ENCODE results near the gene SLFN11.
A peak's percentile ranks its signal among the peaks of the same experiment; 100 is the strongest.
"Not testable (repeated sequence)": the region's sequence is repeated elsewhere in the genome, so short reads cannot be mapped to it uniquely, and the experiment has no call there.

Gene SLFN11

DNA sequence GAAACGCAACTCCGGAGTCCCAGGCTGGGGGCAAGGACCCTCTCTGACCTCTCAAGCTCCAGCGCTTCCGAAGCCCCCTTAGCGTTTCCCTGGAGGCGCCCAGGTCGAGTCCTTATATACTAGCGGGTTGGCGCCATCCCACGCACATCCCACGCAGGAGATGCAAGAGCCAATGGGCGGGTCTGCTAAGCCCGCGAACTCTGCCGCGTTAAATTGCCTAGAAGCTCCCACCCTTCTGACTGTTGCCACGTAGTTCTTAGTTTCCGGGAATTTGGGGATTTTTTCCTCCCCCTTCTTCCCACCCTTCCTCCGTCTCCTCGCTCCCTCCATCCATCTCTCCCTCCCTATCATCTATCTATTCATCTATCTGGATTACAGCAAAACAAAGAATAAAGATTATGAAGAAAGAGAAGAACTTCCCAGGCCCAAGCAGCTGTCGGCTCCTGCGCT lies at the start of gene SLFN11:
Gene SLFN11 (minus strand): TSS at position 88 of the 450 bp plus-strand sequence. CDS start 9,814 bp downstream, outside the sequence.
- DNase-seq, result peak; percentile 79

DNA sequence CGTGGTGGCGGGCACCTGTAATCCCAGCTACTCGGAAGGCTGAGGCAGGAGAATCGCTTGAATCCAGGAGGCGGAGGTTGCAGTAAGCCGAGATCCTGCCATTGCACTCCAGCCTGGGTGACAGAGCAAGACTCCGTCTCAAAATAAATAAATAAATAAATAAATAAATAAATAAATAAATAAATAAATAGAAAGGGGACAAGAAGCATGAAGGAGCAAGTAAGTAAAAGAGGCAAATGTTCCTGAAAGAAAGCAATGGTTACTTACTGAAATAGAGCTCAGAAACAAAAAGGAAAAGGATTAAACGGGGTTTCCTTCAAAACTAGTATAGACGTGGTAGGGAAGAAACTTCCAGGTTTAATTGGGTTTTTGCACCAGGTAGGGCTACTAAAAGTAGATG lies 47.6 kb upstream of the SLFN11 start:
- DNase-seq, result not testable (repeated sequence)

GRCh38 chr17:35416659-35417058 lies 43.2 kb upstream of the SLFN11 start:
- no peak for DNase-seq

- not testable (repeated sequence) for DNase-seq
These were observed 41.3 kb upstream of the SLFN11 start for GRCh38 chr17:35414707-35415106.

- no peak for DNase-seq
These were observed 40.8 kb upstream of the SLFN11 start for GRCh38 chr17:35414247-35414646.

DNA sequence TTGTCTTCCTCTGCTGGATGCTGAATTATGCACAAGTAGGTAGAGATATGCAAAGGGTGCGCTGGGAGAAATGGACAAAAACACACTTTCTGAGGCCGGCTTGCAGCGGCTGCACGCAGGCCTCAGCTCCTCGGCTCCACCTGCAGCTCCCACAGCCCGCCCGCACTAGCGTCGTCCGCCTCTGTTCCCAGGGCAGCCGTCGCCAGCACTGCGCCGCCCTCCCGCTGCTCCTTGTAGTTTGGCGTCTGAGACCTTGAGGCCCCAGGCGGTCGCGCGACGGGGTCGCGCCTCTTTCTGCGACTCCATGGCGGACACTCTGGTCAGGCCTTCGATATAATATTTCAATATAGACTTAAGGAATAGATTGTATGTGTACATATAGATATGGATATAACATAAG lies 34.1 kb upstream of the SLFN11 start:
- DNase-seq, result no peak

DNA sequence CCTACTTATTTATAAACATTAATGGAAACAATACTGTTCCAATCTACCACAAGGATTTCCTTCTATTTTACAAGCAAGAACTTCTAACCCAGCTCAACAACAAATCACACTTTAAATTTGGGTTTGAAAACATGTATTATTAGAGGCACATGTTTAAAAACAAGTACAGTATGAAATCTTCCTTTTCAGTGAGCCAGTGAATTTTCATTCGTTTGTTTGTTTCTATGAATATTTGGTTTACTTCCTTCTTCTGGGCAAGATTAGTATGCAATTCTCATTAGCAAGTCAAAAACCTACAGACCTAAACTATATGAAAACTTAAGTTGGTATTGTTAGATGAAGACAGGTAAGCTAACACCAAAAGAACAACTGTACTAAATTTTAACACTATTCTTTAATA lies 33.1 kb upstream of the SLFN11 start:
- no peak for DNase-seq

GRCh38 chr17:35404360-35404759 lies 30.9 kb upstream of the SLFN11 start:
- DNase-seq, result no peak

GRCh38 chr17:35393783-35394182 lies 20.4 kb upstream of the SLFN11 start:
- not testable (repeated sequence) for DNase-seq

DNA sequence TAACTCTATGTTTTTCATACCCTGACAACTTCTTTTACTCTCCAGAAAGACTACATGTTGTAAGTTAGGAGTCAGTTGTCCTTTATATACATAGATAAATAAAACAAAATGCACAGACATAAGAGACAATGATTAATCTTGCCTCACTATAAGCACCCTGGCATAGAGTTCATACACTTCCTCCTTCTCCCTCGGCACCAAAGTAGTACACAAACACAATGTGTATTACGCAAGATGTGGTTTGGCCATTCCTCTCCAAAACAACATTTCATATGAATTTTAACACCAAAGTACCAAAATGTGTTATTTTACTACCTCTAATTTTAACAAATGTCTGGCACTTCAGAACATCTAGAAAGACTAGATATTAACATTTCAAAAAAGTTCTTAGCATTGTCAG lies 17.2 kb upstream of the SLFN11 start:
- no peak for DNase-seq

DNA sequence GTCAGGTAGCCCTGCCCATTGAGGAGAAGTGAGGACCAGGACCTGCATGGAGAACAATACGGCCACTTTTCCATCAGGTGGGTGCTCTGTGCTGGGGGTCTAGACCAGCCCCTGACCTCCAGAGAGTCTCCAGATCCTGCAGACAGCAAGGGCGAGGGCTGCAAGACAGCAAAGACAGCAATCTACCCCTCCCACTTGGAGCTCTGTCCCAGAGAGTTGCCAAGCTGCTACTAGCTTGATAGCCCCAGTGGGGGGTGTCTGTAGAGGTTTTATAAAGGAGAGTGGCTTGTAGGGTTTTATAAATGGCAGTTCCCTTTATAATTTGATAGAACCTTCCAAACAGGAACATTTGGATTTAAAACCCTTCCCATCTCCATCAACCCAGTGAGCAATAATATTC lies 16.7 kb upstream of the SLFN11 start:
- no peak for DNase-seq

DNA sequence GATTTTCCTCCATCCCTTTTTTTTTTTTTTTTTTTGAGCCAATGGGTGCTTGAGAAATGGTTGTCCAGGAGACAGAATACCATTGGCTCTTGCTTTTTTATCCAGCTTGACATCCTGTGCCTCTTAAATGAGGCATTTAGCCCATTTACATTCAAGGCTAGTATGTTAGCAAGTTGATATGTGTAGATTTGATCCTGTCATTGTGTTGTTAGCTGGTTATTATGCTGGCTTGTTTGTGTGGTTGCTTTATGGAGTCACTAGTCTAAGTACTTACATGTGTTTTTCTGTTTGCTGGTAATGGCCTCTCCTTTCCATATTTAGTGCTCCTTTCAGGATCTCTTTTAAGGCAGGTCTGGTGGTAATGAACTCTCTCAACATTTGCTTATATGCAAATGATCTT lies 14.1 kb upstream of the SLFN11 start:
- DNase-seq, result no peak

- no peak for DNase-seq
These were observed 4.3 kb upstream of the SLFN11 start for GRCh38 chr17:35377706-35378105.

DNA sequence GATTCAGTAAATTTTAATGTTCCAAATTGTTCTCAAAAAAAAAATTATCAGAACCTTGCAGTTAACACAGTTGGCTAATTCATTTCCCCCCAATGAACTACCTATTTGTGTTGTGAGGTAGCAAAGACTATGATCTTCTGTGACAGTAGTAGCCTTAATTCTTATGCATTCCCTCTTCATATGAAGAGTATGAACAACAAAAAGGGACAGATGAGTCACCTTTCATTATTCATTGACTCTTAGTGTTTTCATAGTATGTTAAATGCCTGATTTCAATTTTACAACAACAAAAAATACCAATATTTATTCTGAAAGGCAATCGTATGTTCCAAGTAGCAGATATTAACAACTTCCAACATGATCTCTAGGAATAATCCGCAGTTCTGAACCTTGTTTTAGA lies 3.6 kb upstream of the SLFN11 start:
- no peak for DNase-seq

DNA sequence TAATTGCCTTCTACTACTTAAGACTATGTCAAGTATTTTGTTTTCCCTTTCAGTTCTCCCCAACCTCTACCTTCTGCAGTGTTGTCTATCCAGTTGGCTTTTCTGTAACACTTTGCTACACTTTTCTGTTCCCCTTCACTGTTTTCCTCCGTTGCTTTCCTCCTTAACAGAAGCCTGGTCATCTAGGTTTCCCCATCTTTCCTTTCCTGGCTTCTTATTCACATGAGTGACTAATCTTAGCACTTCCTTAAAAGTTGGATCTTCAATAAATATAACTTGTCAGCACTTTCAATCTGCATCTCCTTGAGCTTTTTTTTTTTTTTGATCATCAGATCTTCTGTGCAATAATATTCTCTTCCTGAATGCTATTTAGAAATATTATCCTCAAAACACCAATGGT lies 2.8 kb upstream of the SLFN11 start:
- DNase-seq, result no peak

DNA sequence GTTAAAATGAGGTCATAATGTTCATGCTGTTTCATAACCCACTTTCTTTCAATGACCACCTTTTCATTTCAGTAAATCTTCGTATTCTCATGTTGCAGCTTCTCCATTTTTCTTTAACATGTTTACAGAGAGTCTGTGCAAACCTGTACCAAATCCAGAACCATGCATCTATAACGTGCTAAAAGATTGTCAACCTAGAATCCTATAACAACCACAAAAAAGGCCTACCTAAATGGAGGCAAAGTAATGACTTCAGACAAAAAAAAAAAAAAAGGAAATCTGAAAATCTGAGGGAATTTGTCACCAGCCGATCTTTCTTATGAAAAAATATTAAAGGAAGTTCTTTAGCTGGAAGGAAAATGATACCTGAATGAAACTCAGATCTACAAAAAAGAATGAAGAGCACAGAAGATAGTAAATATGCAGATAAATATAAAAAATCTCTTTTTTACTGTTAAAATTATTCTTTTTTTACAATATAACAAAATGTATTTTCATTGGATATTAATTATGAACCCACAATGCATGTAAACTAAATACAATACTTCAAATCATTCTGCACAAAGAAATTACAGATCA lies 1.4 kb upstream of the SLFN11 start:
- DNase-seq, result no peak

- DNase-seq, result no peak
These were observed 754 bp upstream of the SLFN11 start for GRCh38 chr17:35373984-35374765.

DNA sequence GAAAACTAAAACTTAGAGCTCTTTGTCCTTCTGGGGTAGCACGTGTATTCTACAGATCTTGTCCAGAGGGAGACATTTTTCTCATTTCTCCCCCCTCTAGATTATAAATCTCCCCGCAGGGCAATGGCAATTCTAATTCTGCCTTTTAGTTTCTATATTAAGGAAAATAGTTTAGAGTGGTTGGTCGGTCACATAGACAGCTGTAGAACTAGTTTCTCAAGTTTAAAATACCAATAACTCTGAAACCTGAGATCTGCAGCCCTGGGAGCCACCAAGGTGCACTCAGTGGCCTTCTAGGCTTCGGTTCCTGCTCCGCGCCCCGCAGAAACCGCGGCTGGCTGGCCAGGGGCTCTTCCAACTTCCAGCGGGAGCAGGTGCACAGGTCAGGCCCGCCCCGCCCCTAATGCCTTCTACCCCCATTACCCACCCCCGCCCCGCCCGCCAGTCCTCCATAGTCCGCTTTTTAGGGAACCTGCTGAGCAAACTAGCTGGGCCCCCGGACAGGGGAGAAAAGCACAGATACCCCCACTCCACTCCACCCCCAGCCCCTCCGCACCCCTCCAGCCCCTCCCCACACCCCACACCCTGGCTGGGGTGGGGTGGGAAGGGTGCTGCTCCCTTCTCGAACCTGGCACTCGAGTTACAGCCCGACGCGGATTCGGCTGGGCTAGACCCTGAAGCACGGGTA lies 431 bp downstream of the SLFN11 start:
- DNase-seq, result peak; percentile 8

GRCh38 chr17:35371934-35372333 lies 1.5 kb downstream of the SLFN11 start:
- no peak for DNase-seq

DNA sequence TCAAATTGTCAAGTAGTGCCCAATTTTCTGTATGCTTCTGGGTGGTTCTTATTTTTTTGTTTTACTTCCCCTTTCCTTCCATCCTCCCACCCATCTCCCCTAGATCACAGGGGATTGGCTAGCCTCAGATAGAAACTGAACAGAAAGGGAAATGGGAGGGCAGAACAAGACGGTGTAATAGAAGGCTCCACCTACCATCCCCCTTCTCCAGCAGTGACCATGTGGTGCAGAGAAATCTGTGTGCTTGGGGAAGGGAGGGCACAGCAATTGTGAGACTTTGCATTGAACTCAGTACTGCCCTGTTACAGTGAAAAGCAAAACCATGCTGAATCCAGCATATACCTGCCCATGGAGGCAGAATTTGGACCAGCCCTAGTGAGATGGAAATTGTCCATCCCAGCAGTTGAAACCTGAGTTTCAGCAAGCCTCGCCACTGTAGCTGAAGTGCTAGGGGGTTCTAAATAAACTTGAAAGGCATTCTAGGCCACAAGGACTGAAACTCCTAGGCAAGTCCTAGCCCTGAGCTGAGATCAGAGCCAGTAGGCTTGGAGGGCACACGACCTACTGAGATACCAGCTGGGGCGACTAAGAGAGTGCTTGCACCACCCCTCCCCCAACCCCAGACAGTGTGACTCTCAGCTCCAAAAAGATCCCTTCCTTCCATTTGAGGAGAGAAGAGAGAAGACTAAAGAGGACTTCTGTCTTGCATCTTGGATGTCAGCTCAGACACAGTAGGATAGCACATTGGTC lies 5.2 kb downstream of the SLFN11 start:
- no peak for DNase-seq

GRCh38 chr17:35361027-35361426 lies 12.4 kb downstream of the SLFN11 start:
- no peak for DNase-seq

DNA sequence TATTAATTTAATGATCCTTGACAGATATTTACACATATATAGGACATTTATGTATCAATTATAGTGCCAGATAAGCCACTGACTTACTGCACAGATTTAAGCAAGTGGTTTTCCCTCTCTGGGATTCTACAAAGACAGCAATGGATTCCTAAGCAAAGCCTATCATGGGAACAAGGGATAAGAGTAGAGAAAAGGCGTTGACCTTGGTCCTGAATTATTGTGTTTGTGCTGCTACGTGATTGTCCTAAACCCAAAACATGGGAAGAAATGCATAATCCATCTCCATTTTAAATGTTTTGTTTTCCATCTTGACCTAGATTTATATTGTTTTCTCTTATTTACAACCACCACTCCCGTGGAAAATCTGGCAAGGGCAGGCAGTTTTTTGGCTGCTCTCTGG lies 14.0 kb downstream of the SLFN11 start:
- no peak for DNase-seq

- no peak for DNase-seq
These were observed 21.1 kb downstream of the SLFN11 start for GRCh38 chr17:35352284-35352683.

Measured in NCI-H1694 (cell line).